Upper lobe of left lung (tissue), 6 donors: ENCODE data around the gene TMEM259. TPM values are rescaled to one million over a fixed set of nuclear protein-coding genes. Genes with fewer than 3 reads are reported as not detected.

Experiments
- ATAC-seq, 2 donors: fragments of 200-7000 bp; cut with Tn5 transposase; one replicate each; pipeline ENCODE4 v1.9.1; 2022; ENCODE audit warnings: mild to moderate bottlenecking in 2 of 2, moderate library complexity in 2 of 2; ENCODE audit not compliant: low FRiP score in 2 of 2
- DNase-seq, 2 donors: peaks; one replicate each; pipeline ENCODE4 v3.0.0-alpha.2; 2019 to 2020
- H3K27ac ChIP-seq, 4 donors: fragments of 200-600 bp; sonication (generic); one replicate each; pipeline ENCODE4 v1.5.1; 2016 to 2019
- H3K27me3 ChIP-seq, 4 donors: fragments of 200-600 bp; sonication (generic); one replicate each; pipeline ENCODE4 v1.5.1; 2017 to 2019
- H3K36me3 ChIP-seq, 4 donors: fragments of 200-600 bp; sonication (generic); one replicate each; pipeline ENCODE4 v1.5.1; 2016 to 2019
- H3K4me1 ChIP-seq, 4 donors: fragments of 200-600 bp; sonication (generic); one replicate each; pipeline ENCODE4 v1.5.1; 2018 to 2019
- H3K4me3 ChIP-seq, 4 donors: fragments of 200-600 bp; sonication (generic); one replicate each; pipeline ENCODE4 v1.5.1; 2017 to 2019; ENCODE audit warnings: mild to moderate bottlenecking in 2 of 4, moderate library complexity in 1 of 4
- H3K9me3 ChIP-seq, 4 donors: fragments of 200-600 bp; sonication (generic); one replicate each; pipeline ENCODE4 v1.5.1; 2018 to 2019
- CTCF ChIP-seq, 6 experiments: fragments of 450-650 bp in 4 of 6; fragments of 200-600 bp in 2 of 6; sonication (generic) in 2 of 6; IDR thresholded peaks; one replicate each; pipeline ENCODE4 v1.5.1; 2016 to 2019; ENCODE audit warnings: antibody characterized with exemption in 6 of 6
- EP300 ChIP-seq, 4 donors: sonication (generic); formaldehyde crosslinking; IDR thresholded peaks; one replicate each; pipeline ENCODE4 v1.5.1; 2017; ENCODE audit warnings: antibody characterized with exemption in 4 of 4, control low read depth in 2 of 4
- POLR2A ChIP-seq, 4 donors: fragments of 450-650 bp; IDR thresholded peaks; one replicate each; pipeline ENCODE4 v1.5.1; 2016 to 2017; ENCODE audit warnings: antibody characterized with exemption in 4 of 4, mild to moderate bottlenecking in 2 of 4
- POLR2AphosphoS5 ChIP-seq, 2 donors: sonication (generic); formaldehyde crosslinking; IDR thresholded peaks; one replicate each; pipeline ENCODE4 v1.5.1; 2017; ENCODE audit warnings: antibody characterized with exemption in 2 of 2
- WGBS, 2 donors: methylation state at CpG; one replicate each; pipeline ENCODE4 v1.1.5; 2017 to 2018; 5-methylcytosine and 5-hydroxymethylcytosine counted together
- total RNA-seq, 6 donors: library from RNA; depleted of rRNA in 4 of 6; stranded (reverse); fragments of >200 nt in 4 of 6; gene quantifications; one replicate each; pipeline versions ENCODE4 v1.1.0 to v1.2.1, GENCODE V29; 2016 to 2021
- donor health status: DM: no; HTN: no; CAD: no; lungs with moderate emphysema.
- donor health status: DM: no; HTN: yes; CAD: no; lungs with severe emphysema.

The TMEM259 gene
- total RNA-seq, 6 donors from 2014 or later: 143 to 643 (median 208) TPM

- peaks cover 2 to 25% (median 14%) of the 10 kb centered on the region in 4 donors for H3K27me3 ChIP-seq
- ATAC-seq: no peak
Observed at GRCh38 chr19:1004204-1004802, 16.6 kb downstream of the TMEM259 start.

GRCh38 chr19:1003283-1003682, 17.6 kb downstream of the TMEM259 start:
- DNase-seq (peak in 1 of 2 donors; percentile 84), ATAC-seq (no peak)
- no peaks in the 10 kb centered on the region for H3K9me3 ChIP-seq
- no peak overlapping the region for H3K4me3 ChIP-seq
- peaks cover 16 to 22% (median 18%) of the 10 kb centered on the region in 4 donors for H3K4me1 ChIP-seq
- WGBS, 2 donors: 73 to 84% methylated on average over 3 to 31 of the region's 37 CpGs
- peaks cover 0 to 10% (median under 1%) of the 10 kb centered on the region in 4 donors for H3K36me3 ChIP-seq
- TF ChIP-seq POLR2A (IDR thresholded peaks at IDR 0.05) (no peak), CTCF (IDR thresholded peaks at IDR 0.05) (no peak), POLR2AphosphoS5 (IDR thresholded peaks at IDR 0.05) (no peak), EP300 (IDR thresholded peaks at IDR 0.05) (no peak)
- peaks cover 2 to 34% (median 20%) of the 10 kb centered on the region in 4 donors for H3K27me3 ChIP-seq
- H3K27ac ChIP-seq: no peak overlapping the region

More at GRCh38 chr19:1004204-1004802, 16.6 kb downstream of the TMEM259 start:
- WGBS, 2 donors: 77 to 81% methylated on average over 12 to 30 of the region's 32 CpGs
- peak in 1 of 2 donors; percentile 81 for DNase-seq
- TF ChIP-seq CTCF (IDR thresholded peaks at IDR 0.05): no peak
- TF ChIP-seq POLR2A (IDR thresholded peaks at IDR 0.05): no peak
- no peak for TF ChIP-seq POLR2AphosphoS5 (IDR thresholded peaks at IDR 0.05)
- TF ChIP-seq EP300 (IDR thresholded peaks at IDR 0.05): no peak
- Histone ChIP-seq H3K36me3 (peaks cover 0 to 20% (median 8%) of the 10 kb centered on the region in 4 donors), H3K4me1 (peaks cover 19 to 22% (median 20%) of the 10 kb centered on the region in 4 donors), H3K4me3 (no peak overlapping the region), H3K27ac (no peak overlapping the region), H3K9me3 (no peaks in the 10 kb centered on the region)

GRCh38 chr19:1002600-1002999, 18.3 kb downstream of the TMEM259 start:
- Histone ChIP-seq H3K36me3 (peaks cover 0 to 5% (median 0%) of the 10 kb centered on the region in 4 donors), H3K4me3 (no peak overlapping the region), H3K4me1 (peaks cover 16 to 22% (median 18%) of the 10 kb centered on the region in 4 donors), H3K27ac (no peak overlapping the region), H3K27me3 (peaks cover 2 to 39% (median 21%) of the 10 kb centered on the region in 4 donors), H3K9me3 (no peaks in the 10 kb centered on the region)
- DNase-seq (no peak), ATAC-seq (no peak)
- TF ChIP-seq POLR2AphosphoS5 (IDR thresholded peaks at IDR 0.05): no peak
- no peak for TF ChIP-seq EP300 (IDR thresholded peaks at IDR 0.05)
- no peak for TF ChIP-seq CTCF (IDR thresholded peaks at IDR 0.05)
- TF ChIP-seq POLR2A (IDR thresholded peaks at IDR 0.05): no peak
- WGBS, 2 donors: 83 to 85% methylated on average over 4 of the region's 4 CpGs

- Histone ChIP-seq H3K9me3 (no peaks in the 10 kb centered on the region), H3K27ac (no peak overlapping the region), H3K4me3 (peak overlapping the region in 1 of 4 donors; percentile 36), H3K27me3 (peaks cover 2 to 41% (median 23%) of the 10 kb centered on the region in 4 donors), H3K36me3 (no peaks in the 10 kb centered on the region), H3K4me1 (peaks cover 18 to 25% (median 20%) of the 10 kb centered on the region in 4 donors)
- ATAC-seq (peak; percentile 75 to 81), DNase-seq (peak; percentile 70 to 95)
- TF ChIP-seq CTCF (IDR thresholded peaks at IDR 0.05): peak; percentile 90 to 97 (median 94)
- no peak for TF ChIP-seq EP300 (IDR thresholded peaks at IDR 0.05)
- no peak for TF ChIP-seq POLR2AphosphoS5 (IDR thresholded peaks at IDR 0.05)
- no peak for TF ChIP-seq POLR2A (IDR thresholded peaks at IDR 0.05)
- 17 to 23% methylated on average over 6 to 13 of the region's 20 CpGs for WGBS, 2 donors
Observed at GRCh38 chr19:1001538-1002166, 19.3 kb downstream of the TMEM259 start.
